ENCODE measurements around the gene GLRX2. TPM values are rescaled to one million over a fixed set of nuclear protein-coding genes. Genes with fewer than 3 reads are reported as not detected.
"Not testable (repeated sequence)": the region's sequence is repeated elsewhere in the genome, so short reads cannot be mapped to it uniquely, and the experiment has no call there.

The GLRX2 gene
- polyA plus RNA-seq, 1 of the 3 experiments (the other 2 are of a cell fraction) = 12.8 TPM

- peaks cover 11 to 17% of the 10 kb centered on the region in 2 experiments; a peak in 3 of 4 replicates for H3K4me1 ChIP-seq (ENCODE audit: control insufficient read depth in 1 of 2, insufficient read depth in 2 of 2, low read depth in 1 of 2, low read length in 1 of 2)
These were observed 51.0 kb downstream of the GLRX2 start for GRCh38 chr1:193054169-193054675.

GRCh38 chr1:193048913-193049312, 56.3 kb downstream of the GLRX2 start:
- POLR2A ChIA-PET; H3K27ac ChIP-seq (ENCODE audit: low read depth in 2 of 2, low read length in 1 of 2); H3K9me3 ChIP-seq; H2AFZ ChIP-seq (ENCODE audit: low read depth); H3K9me2 ChIP-seq; H3K4me3 ChIP-seq (ENCODE audit: low read depth in 2 of 2, low read length in 1 of 2); H3F3A ChIP-seq (replicated peaks; ENCODE audit: insufficient read depth); H3K4me1 ChIP-seq (ENCODE audit: control insufficient read depth in 1 of 2, insufficient read depth in 2 of 2, low read depth in 1 of 2, low read length in 1 of 2); H3K9ac ChIP-seq; H3K27me3 ChIP-seq (ENCODE audit: insufficient read depth); H3K4me2 ChIP-seq; DNase-seq; H4K20me1 ChIP-seq (ENCODE audit: insufficient read depth): not testable (repeated sequence)
- Histone ChIP-seq H3K36me3 (replicated peaks in 1 of 2; ENCODE audit: control insufficient read depth in 1 of 2, insufficient read depth in 2 of 2, low read length in 1 of 2) (peaks cover 51 to 58% of the 10 kb centered on the region in 2 experiments), H3K79me2 (ENCODE audit: insufficient read depth) (peaks cover 44% of the 10 kb centered on the region)
- WGBS (ENCODE audit: low lambda C conversion rate) = 96% methylated on average over 5 of the region's 5 CpGs
- CTCF ChIA-PET = interaction anchor here (0.6 kb wide), 1 partner anchor 21 kb away, joined by 3 read pairs; no protein-coding TSS in a partner anchor

More at GRCh38 chr1:193054169-193054675, 51.0 kb downstream of the GLRX2 start:
- no peak overlapping the region for H3K4me3 ChIP-seq (ENCODE audit: low read depth in 2 of 2, low read length in 1 of 2)
- no peak overlapping the region for H3K9ac ChIP-seq
- 95% methylated on average over 4 of the region's 4 CpGs for WGBS (ENCODE audit: low lambda C conversion rate)
- H3K36me3 ChIP-seq (replicated peaks in 1 of 2; ENCODE audit: control insufficient read depth in 1 of 2, insufficient read depth in 2 of 2, low read length in 1 of 2) = peaks cover 26 to 31% of the 10 kb centered on the region in 2 experiments
- no peak for DNase-seq
- ChIA-PET POLR2A (no interaction called here), CTCF (interaction anchor here (1.1 kb wide), 1 partner anchor 13 kb away, joined by 3 read pairs; no protein-coding TSS in a partner anchor)
- H3K9me2 ChIP-seq = no peaks in the 10 kb centered on the region
- no peak overlapping the region for H3K4me2 ChIP-seq
- TF ChIP-seq RAD21 (IDR thresholded peaks at IDR 0.05; ENCODE audit: low read length) (no peak), NRF1 (IDR thresholded peaks at IDR 0.05; ENCODE audit: low read depth, low read length) (no peak), TCF12 (IDR thresholded peaks at IDR 0.05) (no peak), IRF3 (IDR thresholded peaks at IDR 0.05; ENCODE audit: low read depth, low read length) (no peak), NFIC (IDR thresholded peaks at IDR 0.05; ENCODE audit: borderline replicate concordance) (no peak), RXRA (IDR thresholded peaks at IDR 0.05; ENCODE audit: borderline replicate concordance, low read depth) (no peak), RCOR1 (IDR thresholded peaks at IDR 0.05; ENCODE audit: low read length) (no peak), PBX3 (IDR thresholded peaks at IDR 0.05) (no peak), POLR2AphosphoS5 (IDR thresholded peaks at IDR 0.05; ENCODE audit: low read depth, low read length) (no peak), CTCF (IDR thresholded peaks at IDR 0.05) (no peak), EZH2phosphoT487 (IDR thresholded peaks at IDR 0.05; ENCODE audit: borderline replicate concordance, low read depth) (no peak), JUND (IDR thresholded peaks at IDR 0.05) (no peak)
- H3F3A ChIP-seq (replicated peaks; ENCODE audit: insufficient read depth) = no peaks in the 10 kb centered on the region
- H3K79me2 ChIP-seq (ENCODE audit: insufficient read depth) = peaks cover 86% of the 10 kb centered on the region
- no peaks in the 10 kb centered on the region for H4K20me1 ChIP-seq (ENCODE audit: insufficient read depth)
- H3K27ac ChIP-seq (ENCODE audit: low read depth in 2 of 2, low read length in 1 of 2) = no peak overlapping the region
- H2AFZ ChIP-seq (ENCODE audit: low read depth) = no peak overlapping the region
- H3K27me3 ChIP-seq (ENCODE audit: insufficient read depth) = no peaks in the 10 kb centered on the region
- no peaks in the 10 kb centered on the region for H3K9me3 ChIP-seq

Small RNAs within 50 kb of the gene (small RNA-seq; reads per million reads assigned to genes)
- 0 to 2.6 (median 0) reads per million in 7 experiments for gene MIR1278
- gene SCARNA18B = 0 to 1.9 (median 0) reads per million in 7 experiments

Other genes starting within 250 kb of the GLRX2 start
- 14.9 and 15.7 TPM in 2 replicates for gene UCHL5, start 46.1 kb downstream of the GLRX2 start, polyA plus RNA-seq (2012; rRNA removed)
- gene RO60, start 45.8 kb downstream of the GLRX2 start, polyA plus RNA-seq (2012; rRNA removed) = 6.4 and 10.6 TPM in 2 replicates
- 13.4 and 17.3 TPM in 2 replicates for gene CDC73, start 16.6 kb upstream of the GLRX2 start, polyA plus RNA-seq (2012; rRNA removed)
- 0.23 and 0.37 TPM in 2 replicates for gene B3GALT2, start 81.2 kb upstream of the GLRX2 start, polyA plus RNA-seq (2012; rRNA removed)